ENCODE data around the gene STIM1. TPM values are rescaled to one million over a fixed set of nuclear protein-coding genes. Genes with fewer than 3 reads are reported as not detected.
"Not testable (repeated sequence)": the region's sequence is repeated elsewhere in the genome, so short reads cannot be mapped to it uniquely, and the experiment has no call there.

Gene STIM1
- total RNA-seq, 2 experiments from 2014 or later, result 55.9 to 61.1 TPM

DNA sequence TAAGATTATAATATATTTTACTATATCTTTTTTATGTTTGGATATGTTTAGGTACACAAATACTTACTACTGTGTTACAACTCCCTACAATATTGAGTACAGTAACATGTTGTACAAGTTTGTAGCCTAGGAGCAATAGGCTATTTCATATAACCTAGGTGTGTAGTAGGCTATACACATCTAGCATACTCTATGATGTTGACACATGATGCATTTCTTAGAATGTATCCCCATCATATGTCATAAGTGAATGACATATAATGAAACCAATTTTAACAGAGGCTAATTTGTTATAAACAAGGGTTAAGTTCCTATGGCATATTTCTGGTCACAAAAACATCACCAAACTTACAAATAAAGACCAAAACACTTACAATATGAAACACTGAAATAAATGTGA, 152.7 kb downstream of the STIM1 start:
- peaks cover 2% of the 10 kb centered on the region for H3K36me3 Mint-ChIP-seq
- H3K27ac Mint-ChIP-seq, result no peak overlapping the region
- ChIA-PET POLR2A (no interaction called here), CTCF (interaction anchor here (1.1 kb wide), 1 partner anchor 159 kb away, joined by 3 read pairs; no protein-coding TSS in a partner anchor)
- H3K27me3 Mint-ChIP-seq, result no peaks in the 10 kb centered on the region
- intact Hi-C loops (cut with micrococcal nuclease), result no loop called here
- H3K4me1 Mint-ChIP-seq (ENCODE audit: low read depth), result peaks cover 33% of the 10 kb centered on the region
- H3K9me3 Mint-ChIP-seq, result peaks cover 11% of the 10 kb centered on the region
- no peak overlapping the region for H3K4me3 Mint-ChIP-seq
- DNase-seq, result no peak

DNA sequence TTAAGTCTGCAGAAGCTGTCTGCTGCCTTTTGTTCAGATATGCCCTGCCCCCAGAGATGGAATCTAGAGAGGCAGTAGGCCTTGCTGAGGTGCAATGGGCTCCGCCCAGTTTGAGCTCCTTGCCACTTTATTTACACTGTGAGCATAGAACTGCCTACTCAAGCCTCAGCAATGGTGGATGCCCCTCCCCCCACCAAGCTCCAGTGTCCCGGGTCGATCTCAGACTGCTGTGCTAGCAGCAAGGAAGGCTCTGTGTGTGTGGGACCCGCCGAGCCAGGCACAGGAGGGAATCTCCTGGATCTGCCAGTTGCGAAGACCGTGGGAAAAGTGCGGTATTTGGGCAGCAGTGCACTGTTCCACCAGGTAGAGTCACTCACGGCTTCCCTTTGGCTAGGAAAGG, 161.1 kb downstream of the STIM1 start:
- H3K4me3 Mint-ChIP-seq; POLR2A ChIA-PET; DNase-seq; H3K36me3 Mint-ChIP-seq; H3K27me3 Mint-ChIP-seq; H3K27ac Mint-ChIP-seq; intact Hi-C loops (cut with micrococcal nuclease); H3K9me3 Mint-ChIP-seq: not testable (repeated sequence)
- peaks cover 64% of the 10 kb centered on the region for H3K4me1 Mint-ChIP-seq (ENCODE audit: low read depth)
- CTCF ChIA-PET, result interaction anchor here (0.8 to 1.4 kb wide), 2 partner anchors 57 to 167 kb away, joined by 3 to 5 read pairs; no protein-coding TSS in a partner anchor

GRCh38 chr11:4017129-4017528, 161.7 kb downstream of the STIM1 start:
- intact Hi-C loops (cut with micrococcal nuclease), result no loop called here
- Mint-ChIP-seq H3K36me3 (peaks cover 6% of the 10 kb centered on the region), H3K4me1 (ENCODE audit: low read depth) (peaks cover 60% of the 10 kb centered on the region), H3K4me3 (no peak overlapping the region), H3K27ac (no peak overlapping the region), H3K27me3 (no peaks in the 10 kb centered on the region), H3K9me3 (no peaks in the 10 kb centered on the region)
- ChIA-PET CTCF (interaction anchor here (0.8 to 1.4 kb wide), 2 partner anchors 56 to 168 kb away, joined by 3 to 5 read pairs; no protein-coding TSS in a partner anchor), POLR2A (no interaction called here)
- no peak for DNase-seq

- Mint-ChIP-seq H3K9me3 (no peaks in the 10 kb centered on the region), H3K4me1 (ENCODE audit: low read depth) (peaks cover 51% of the 10 kb centered on the region), H3K27ac (no peak overlapping the region), H3K27me3 (no peaks in the 10 kb centered on the region), H3K4me3 (no peak overlapping the region), H3K36me3 (peaks cover 8% of the 10 kb centered on the region)
- ChIA-PET CTCF (interaction anchor here (1.2 kb wide), 1 partner anchor 55 kb away, joined by 3 read pairs; no protein-coding TSS in a partner anchor), POLR2A (no interaction called here)
- intact Hi-C loops (cut with micrococcal nuclease), result no loop called here
- DNase-seq, result no peak
These were observed 163.2 kb downstream of the STIM1 start for GRCh38 chr11:4018641-4019040.

GRCh38 chr11:4019891-4020290, 164.4 kb downstream of the STIM1 start:
- DNase-seq, result no peak
- Mint-ChIP-seq H3K27ac (no peak overlapping the region), H3K9me3 (no peaks in the 10 kb centered on the region), H3K27me3 (no peaks in the 10 kb centered on the region), H3K4me3 (no peak overlapping the region), H3K36me3 (peaks cover 16% of the 10 kb centered on the region), H3K4me1 (ENCODE audit: low read depth) (peaks cover 42% of the 10 kb centered on the region)
- ChIA-PET CTCF (interaction anchor here (1.2 kb wide), 1 partner anchor 53 kb away, joined by 3 read pairs; no protein-coding TSS in a partner anchor), POLR2A (interaction anchor here (1.1 kb wide), 1 partner anchor 30 kb away, joined by 3 read pairs; no protein-coding TSS in a partner anchor)
- intact Hi-C loops (cut with micrococcal nuclease), result no loop called here

GRCh38 chr11:4022669-4023068, 167.2 kb downstream of the STIM1 start:
- Mint-ChIP-seq H3K27ac (no peak overlapping the region), H3K4me1 (ENCODE audit: low read depth) (peaks cover 20% of the 10 kb centered on the region), H3K36me3 (peaks cover 39% of the 10 kb centered on the region), H3K4me3 (no peak overlapping the region), H3K27me3 (no peaks in the 10 kb centered on the region), H3K9me3 (peaks cover 6% of the 10 kb centered on the region)
- intact Hi-C loops (cut with micrococcal nuclease), result no loop called here
- no peak for DNase-seq
- CTCF ChIA-PET, result interaction anchor here (1.1 to 1.2 kb wide), 2 partner anchors 16 to 168 kb away, joined by 3 to 4 read pairs; partner anchors contain the start of gene STIM1
- POLR2A ChIA-PET, result interaction anchor here (1.4 kb wide), 1 partner anchor 38 kb away, joined by 5 read pairs; no protein-coding TSS in a partner anchor

DNA sequence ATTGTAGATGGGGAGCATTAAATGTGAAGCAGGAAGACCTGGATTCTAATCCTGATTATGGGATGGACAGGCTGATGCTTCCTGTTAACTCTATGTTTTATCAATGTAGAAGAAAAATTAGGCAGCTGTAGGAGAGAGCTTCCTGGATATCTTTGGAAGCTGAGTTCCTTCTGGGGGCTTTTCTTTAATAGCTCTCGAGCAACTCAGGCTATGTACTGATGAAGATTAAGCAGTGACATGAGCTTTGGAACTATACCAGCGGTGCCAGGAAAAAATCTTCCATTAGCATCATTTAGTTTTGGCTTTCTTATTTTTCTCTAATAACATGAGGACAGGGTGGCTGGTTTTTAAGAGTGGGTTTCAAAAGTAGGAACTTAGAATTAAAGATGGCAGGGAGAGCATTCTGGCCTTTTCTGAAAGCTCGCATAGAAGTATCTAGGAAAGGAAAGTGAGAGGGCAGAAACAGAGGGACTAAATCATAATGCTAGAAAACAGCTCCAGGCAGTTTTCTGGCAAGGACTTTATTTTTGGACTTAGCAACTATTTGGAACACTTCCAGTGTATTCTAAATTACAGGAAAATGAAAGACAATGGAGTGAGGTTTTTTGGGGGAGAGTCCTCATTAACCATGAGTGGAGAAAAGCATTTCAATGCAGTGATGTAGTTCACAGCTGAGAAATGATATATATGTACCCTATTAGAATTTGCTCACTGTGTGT, 169.9 kb downstream of the STIM1 start:
- Mint-ChIP-seq H3K4me3 (no peak overlapping the region), H3K4me1 (ENCODE audit: low read depth) (peaks cover 6% of the 10 kb centered on the region), H3K9me3 (peaks cover 6% of the 10 kb centered on the region), H3K27ac (no peak overlapping the region), H3K27me3 (no peaks in the 10 kb centered on the region), H3K36me3 (peaks cover 39% of the 10 kb centered on the region)
- intact Hi-C loops (cut with micrococcal nuclease), result no loop called here
- DNase-seq, result no peak
- CTCF ChIA-PET, result interaction anchor here (1.0 to 1.9 kb wide), 4 partner anchors 9 to 171 kb away, joined by 3 to 6 read pairs (median 4); no protein-coding TSS in a partner anchor
- POLR2A ChIA-PET, result no interaction called here

GRCh38 chr11:4025967-4026324, 170.5 kb downstream of the STIM1 start:
- Mint-ChIP-seq H3K27ac (no peak overlapping the region), H3K4me3 (no peak overlapping the region), H3K36me3 (peaks cover 39% of the 10 kb centered on the region), H3K9me3 (peaks cover 6% of the 10 kb centered on the region), H3K4me1 (ENCODE audit: low read depth) (peaks cover 2% of the 10 kb centered on the region), H3K27me3 (no peaks in the 10 kb centered on the region)
- no peak for DNase-seq
- ChIA-PET CTCF (interaction anchor here (1.0 to 1.9 kb wide), 3 partner anchors 8 to 171 kb away, joined by 3 to 6 read pairs (median 5); no protein-coding TSS in a partner anchor), POLR2A (no interaction called here)
- intact Hi-C loops (cut with micrococcal nuclease), result no loop called here

DNA sequence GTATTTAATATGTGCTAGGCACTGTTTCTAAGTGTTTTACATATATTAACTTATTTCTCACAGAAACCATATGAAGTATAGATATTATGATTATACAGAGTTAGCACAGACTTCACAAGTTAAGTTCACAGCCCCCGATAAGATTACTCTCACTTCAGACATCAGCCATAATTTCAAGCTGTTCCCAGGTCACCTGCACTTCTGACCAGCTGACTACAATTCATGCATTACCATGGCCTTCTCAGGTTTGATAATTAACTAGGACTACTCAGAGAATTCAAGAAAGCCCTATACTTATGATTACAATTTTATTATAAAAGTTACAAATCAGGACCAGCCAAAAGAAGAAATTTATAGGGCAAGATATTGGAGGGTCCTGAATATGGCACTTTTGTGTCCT, 170.9 kb downstream of the STIM1 start:
- H3K4me3 Mint-ChIP-seq, result no peak overlapping the region
- H3K36me3 Mint-ChIP-seq, result peaks cover 39% of the 10 kb centered on the region
- no peak for DNase-seq
- ChIA-PET POLR2A (no interaction called here), CTCF (interaction anchor here (1.9 kb wide), 1 partner anchor 46 kb away, joined by 6 read pairs; no protein-coding TSS in a partner anchor)
- H3K9me3 Mint-ChIP-seq, result peaks cover 6% of the 10 kb centered on the region
- H3K27ac Mint-ChIP-seq, result no peak overlapping the region
- peaks cover under 1% of the 10 kb centered on the region for H3K4me1 Mint-ChIP-seq (ENCODE audit: low read depth)
- no peaks in the 10 kb centered on the region for H3K27me3 Mint-ChIP-seq
- intact Hi-C loops (cut with micrococcal nuclease), result no loop called here

DNA sequence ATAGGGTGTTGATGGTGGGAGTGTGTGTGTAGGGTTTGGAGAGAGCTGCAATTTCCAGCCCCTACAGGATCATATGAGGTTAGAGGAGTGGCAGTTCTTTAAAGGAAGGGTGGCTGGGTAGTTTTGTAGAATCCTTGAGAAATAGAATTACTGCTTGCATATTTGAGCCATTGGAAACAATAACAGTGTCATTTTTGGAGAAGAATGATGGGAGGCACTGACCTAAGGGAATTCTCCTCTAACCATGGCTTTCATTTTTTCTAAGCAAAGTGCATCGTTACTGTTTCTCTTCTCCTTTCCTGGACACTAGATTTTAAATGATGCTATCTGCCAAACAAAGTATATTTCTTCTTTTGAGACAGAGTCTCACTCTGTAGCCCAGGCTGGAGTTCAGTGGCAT, 172.3 kb downstream of the STIM1 start:
- Mint-ChIP-seq H3K27ac (no peak overlapping the region), H3K9me3 (peaks cover 6% of the 10 kb centered on the region), H3K27me3 (no peaks in the 10 kb centered on the region), H3K36me3 (peaks cover 39% of the 10 kb centered on the region), H3K4me3 (no peak overlapping the region), H3K4me1 (ENCODE audit: low read depth) (no peaks in the 10 kb centered on the region)
- DNase-seq, result no peak
- intact Hi-C loops (cut with micrococcal nuclease), result no loop called here
- CTCF ChIA-PET, result no interaction called here
- POLR2A ChIA-PET, result no interaction called here

DNA sequence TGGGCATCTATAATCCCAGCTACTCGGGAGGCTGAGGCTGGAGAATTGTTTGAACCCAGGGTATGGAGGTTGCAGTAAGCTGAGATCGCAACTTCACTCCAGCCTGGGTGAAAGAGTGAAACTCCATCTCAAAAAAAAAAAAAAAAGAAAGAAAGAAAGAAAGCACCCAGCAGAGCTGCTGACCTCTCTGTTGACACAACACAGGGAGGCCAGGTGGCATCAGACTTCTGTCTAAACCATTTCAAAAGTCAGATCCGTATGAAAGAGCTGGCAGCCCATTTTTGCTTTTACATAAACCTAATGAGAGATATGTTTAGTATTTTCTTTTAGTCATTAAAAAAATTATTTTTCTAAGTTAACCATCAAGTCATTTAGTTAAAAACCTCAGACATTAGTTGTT, 174.7 kb downstream of the STIM1 start:
- no peak for DNase-seq
- H3K4me1 Mint-ChIP-seq (ENCODE audit: low read depth), result peaks cover 6% of the 10 kb centered on the region
- H3K36me3 Mint-ChIP-seq, result peaks cover 29% of the 10 kb centered on the region
- CTCF ChIA-PET, result interaction anchor here (0.8 to 1.5 kb wide), 2 partner anchors 42 to 180 kb away, joined by 3 to 4 read pairs; no protein-coding TSS in a partner anchor
- POLR2A ChIA-PET, result no interaction called here
- no peak overlapping the region for H3K4me3 Mint-ChIP-seq
- no peaks in the 10 kb centered on the region for H3K27me3 Mint-ChIP-seq
- intact Hi-C loops (cut with micrococcal nuclease), result loop anchor here (5.0 kb wide), 1 partner anchor 33 kb away; no protein-coding TSS in a partner anchor
- peaks cover 13% of the 10 kb centered on the region for H3K9me3 Mint-ChIP-seq
- H3K27ac Mint-ChIP-seq, result no peak overlapping the region

GRCh38 chr11:4032097-4032496, 176.6 kb downstream of the STIM1 start:
- peaks cover 18% of the 10 kb centered on the region for H3K36me3 Mint-ChIP-seq
- H3K27me3 Mint-ChIP-seq, result no peaks in the 10 kb centered on the region
- CTCF ChIA-PET, result no interaction called here
- DNase-seq, result no peak
- H3K9me3 Mint-ChIP-seq, result peaks cover 14% of the 10 kb centered on the region
- H3K4me1 Mint-ChIP-seq (ENCODE audit: low read depth), result peaks cover 16% of the 10 kb centered on the region
- POLR2A ChIA-PET, result no interaction called here
- H3K4me3 Mint-ChIP-seq, result no peak overlapping the region
- no peak overlapping the region for H3K27ac Mint-ChIP-seq
- intact Hi-C loops (cut with micrococcal nuclease), result loop anchor here (5.0 kb wide), 1 partner anchor 35 kb away; no protein-coding TSS in a partner anchor

All from activated CD4-positive, alpha-beta memory T cell treated with anti-CD3 and anti-CD28 coated beads for 36 hours (primary cell).